Stomach (tissue), 4 donors: Measurements from ENCODE around the gene ATF5.

Source experiments
- CTCF ChIP-seq, 7 experiments: fragments of 450-650 bp in 4 of 7; fragments of 200-600 bp in 3 of 7; sonication (generic) in 3 of 7; IDR thresholded peaks; one replicate each; pipeline ENCODE4 v1.5.1; 2016 to 2019; ENCODE audit warnings: antibody characterized with exemption in 7 of 7, control low read depth in 2 of 7, mild to moderate bottlenecking in 1 of 7
- POLR2A ChIP-seq, 4 donors: fragments of 450-650 bp; IDR thresholded peaks; one replicate each; pipeline ENCODE4 v1.6.1; 2016; ENCODE audit warnings: antibody characterized with exemption in 4 of 4, control low read depth in 2 of 4, mild to moderate bottlenecking in 1 of 4, moderate library complexity in 1 of 4

DNA sequence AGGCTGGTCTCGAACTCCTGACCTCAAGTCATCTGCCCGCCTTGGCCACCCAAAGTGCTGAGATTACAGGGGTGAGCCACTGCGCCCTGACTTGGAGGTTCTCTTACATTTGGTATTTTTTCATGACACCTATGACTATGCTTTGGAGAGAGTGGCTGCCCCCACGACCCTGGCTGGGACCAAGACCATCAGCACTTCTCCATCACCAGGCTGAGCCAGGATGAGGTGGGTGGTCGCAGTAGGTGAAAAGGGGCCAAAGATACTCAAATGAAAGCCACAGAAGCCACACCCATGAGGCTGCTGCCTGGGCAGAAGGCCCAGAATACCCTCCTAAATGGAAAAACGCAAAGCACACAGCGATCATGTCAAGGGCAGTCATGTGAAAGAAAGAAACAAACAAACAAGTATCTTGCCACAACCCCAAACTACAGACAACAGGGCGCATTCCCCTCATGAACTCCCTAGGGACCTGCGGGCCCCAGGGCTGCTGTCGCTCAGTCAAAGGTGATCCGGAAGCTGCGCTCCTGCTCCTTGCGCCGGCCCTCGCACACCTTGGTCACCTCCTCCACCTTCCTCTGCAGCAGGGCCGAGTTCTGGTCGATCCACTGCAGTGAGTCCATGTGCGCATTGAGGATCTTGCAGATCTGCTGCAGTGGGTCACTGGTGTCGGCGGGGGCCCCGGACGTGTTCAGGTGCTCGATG is 21.1 kb upstream of the ATF5 start:
- TF ChIP-seq POLR2A (IDR thresholded peaks at IDR 0.05) (no peak), CTCF (IDR thresholded peaks at IDR 0.05) (no peak)
